Measurements from ENCODE around the gene BLOC1S5. TPM values are rescaled to one million over a fixed set of nuclear protein-coding genes. Genes with fewer than 3 reads are reported as not detected.

BLOC1S5 gene
- total and polyA plus RNA-seq, 2 of the 13 experiments (the other 11 are each of a cell fraction or from before 2014, with no cell fraction given), result 10.5 to 41.5 TPM

DNA sequence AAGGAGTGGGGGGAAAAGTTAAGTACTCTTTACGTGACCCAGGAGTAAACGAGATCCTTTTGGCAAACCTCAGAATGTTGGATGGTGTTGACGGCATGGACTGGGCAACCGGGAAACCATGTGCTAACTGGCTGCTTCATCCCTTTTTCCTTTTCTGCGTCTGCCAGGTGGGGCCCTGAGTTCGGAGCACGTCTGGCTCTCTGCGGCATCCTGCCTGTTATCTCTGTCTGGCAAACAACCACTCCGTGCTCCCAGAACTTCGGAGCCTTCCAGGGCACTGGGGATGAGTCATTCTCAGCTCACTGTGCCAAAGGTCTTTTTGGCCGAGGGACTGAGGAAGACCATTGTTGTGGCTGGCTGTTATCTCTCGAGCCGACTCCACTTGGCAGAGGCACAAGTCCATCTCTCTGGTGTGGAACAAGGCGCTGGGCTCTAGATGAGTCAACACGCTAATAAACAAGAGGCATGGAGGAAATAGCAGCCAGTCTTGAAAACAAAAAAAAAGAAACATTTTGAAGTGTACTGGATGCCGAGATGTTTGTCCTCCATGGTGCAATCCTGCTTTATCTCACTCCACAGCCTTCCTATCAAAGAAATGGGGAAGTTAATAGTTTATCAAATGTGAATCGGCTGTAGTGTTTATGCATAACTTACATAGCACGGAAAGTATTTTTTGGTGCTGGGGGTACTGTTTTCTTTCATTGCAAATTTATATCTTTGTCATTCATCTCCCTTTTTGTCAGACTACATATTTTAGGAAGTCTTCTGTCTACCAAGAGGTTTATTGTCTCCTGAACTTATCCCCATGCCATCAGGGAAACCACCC, 89.0 kb downstream of the BLOC1S5 start (continued):
- peak; percentile 95 for TF ChIP-seq ZNF331 (CRISPR knock-in tag; IDR thresholded peaks at IDR 0.05)
- no peak for TF ChIP-seq SALL2 (CRISPR knock-in tag; IDR thresholded peaks at IDR 0.05)
- TF ChIP-seq TAF1 (CRISPR knock-in tag; IDR thresholded peaks at IDR 0.05), result no peak
- TF ChIP-seq ZNF780A (CRISPR knock-in tag; IDR thresholded peaks at IDR 0.05), result no peak
- TF ChIP-seq ZNF768 (CRISPR knock-in tag; IDR thresholded peaks at IDR 0.05), result no peak
- TF ChIP-seq ATF1 (CRISPR knock-in tag; IDR thresholded peaks at IDR 0.05), result peak; percentile 45; the same call in 1 of the 2 replicates
- peak; percentile 29; the same call in 1 of the 2 replicates for TF ChIP-seq SMC3 (IDR thresholded peaks at IDR 0.05; ENCODE audit: low read length)
- TF ChIP-seq ZNF619 (CRISPR knock-in tag; IDR thresholded peaks at IDR 0.05), result no peak
- TF ChIP-seq ZNF839 (CRISPR knock-in tag; IDR thresholded peaks at IDR 0.05; ENCODE audit: borderline replicate concordance), result no peak
- TF ChIP-seq NFE2L1 (CRISPR knock-in tag; IDR thresholded peaks at IDR 0.05; ENCODE audit: borderline replicate concordance), result no peak
- TF ChIP-seq CCDC6 (CRISPR knock-in tag; IDR thresholded peaks at IDR 0.05), result peak; percentile 85
- peak; percentile 55; the same call in 1 of the 2 replicates for TF ChIP-seq THAP9 (CRISPR knock-in tag; IDR thresholded peaks at IDR 0.05; ENCODE audit: borderline replicate concordance)
- no peak for TF ChIP-seq BATF2 (CRISPR knock-in tag; IDR thresholded peaks at IDR 0.05)
- TF ChIP-seq, protein P1, sequence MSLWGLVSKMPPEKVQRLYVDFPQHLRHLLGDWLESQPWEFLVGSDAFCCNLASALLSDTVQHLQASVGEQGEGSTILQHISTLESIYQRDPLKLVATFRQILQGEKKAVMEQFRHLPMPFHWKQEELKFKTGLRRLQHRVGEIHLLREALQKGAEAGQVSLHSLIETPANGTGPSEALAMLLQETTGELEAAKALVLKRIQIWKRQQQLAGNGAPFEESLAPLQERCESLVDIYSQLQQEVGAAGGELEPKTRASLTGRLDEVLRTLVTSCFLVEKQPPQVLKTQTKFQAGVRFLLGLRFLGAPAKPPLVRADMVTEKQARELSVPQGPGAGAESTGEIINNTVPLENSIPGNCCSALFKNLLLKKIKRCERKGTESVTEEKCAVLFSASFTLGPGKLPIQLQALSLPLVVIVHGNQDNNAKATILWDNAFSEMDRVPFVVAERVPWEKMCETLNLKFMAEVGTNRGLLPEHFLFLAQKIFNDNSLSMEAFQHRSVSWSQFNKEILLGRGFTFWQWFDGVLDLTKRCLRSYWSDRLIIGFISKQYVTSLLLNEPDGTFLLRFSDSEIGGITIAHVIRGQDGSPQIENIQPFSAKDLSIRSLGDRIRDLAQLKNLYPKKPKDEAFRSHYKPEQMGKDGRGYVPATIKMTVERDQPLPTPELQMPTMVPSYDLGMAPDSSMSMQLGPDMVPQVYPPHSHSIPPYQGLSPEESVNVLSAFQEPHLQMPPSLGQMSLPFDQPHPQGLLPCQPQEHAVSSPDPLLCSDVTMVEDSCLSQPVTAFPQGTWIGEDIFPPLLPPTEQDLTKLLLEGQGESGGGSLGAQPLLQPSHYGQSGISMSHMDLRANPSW (CRISPR knock-in tag; IDR thresholded peaks at IDR 0.05; ENCODE audit: borderline replicate concordance), result peak; percentile 82
- TF ChIP-seq FOXA3 (CRISPR knock-in tag; IDR thresholded peaks at IDR 0.05), result peak; percentile 94
- peak; percentile 84 for TF ChIP-seq CREM (IDR thresholded peaks at IDR 0.05)
- TF ChIP-seq CREM (CRISPR knock-in tag; IDR thresholded peaks at IDR 0.05), result no peak
- TF ChIP-seq PHF8 (CRISPR knock-in tag; IDR thresholded peaks at IDR 0.05), result 0 out of 2 replicates have a peak, but pooled peaks have one; percentile 25
- TF ChIP-seq ZNF740 (CRISPR knock-in tag; IDR thresholded peaks at IDR 0.05), result no peak
- TF ChIP-seq, protein P2, sequence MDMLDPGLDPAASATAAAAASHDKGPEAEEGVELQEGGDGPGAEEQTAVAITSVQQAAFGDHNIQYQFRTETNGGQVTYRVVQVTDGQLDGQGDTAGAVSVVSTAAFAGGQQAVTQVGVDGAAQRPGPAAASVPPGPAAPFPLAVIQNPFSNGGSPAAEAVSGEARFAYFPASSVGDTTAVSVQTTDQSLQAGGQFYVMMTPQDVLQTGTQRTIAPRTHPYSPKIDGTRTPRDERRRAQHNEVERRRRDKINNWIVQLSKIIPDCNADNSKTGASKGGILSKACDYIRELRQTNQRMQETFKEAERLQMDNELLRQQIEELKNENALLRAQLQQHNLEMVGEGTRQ (IDR thresholded peaks at IDR 0.05; ENCODE audit: low read depth, low read length), result no peak
- TF ChIP-seq, protein P2 (CRISPR knock-in tag; IDR thresholded peaks at IDR 0.05; ENCODE audit: borderline replicate concordance), result no peak; the same call in 1 of the 2 replicates
- no peak for TF ChIP-seq HNRNPUL1 (IDR thresholded peaks at IDR 0.05; ENCODE audit: low read depth, low read length)
